HG03575 (cell line): ENCODE data around the gene OR1F1.
"Not testable (repeated sequence)": the region's sequence is repeated elsewhere in the genome, so short reads cannot be mapped to it uniquely, and the experiment has no call there.

ENCODE experiments used
- ATAC-seq: cut with Tn5 transposase; IDR thresholded peaks from one replicate; pipeline ENCODE4 v1.9.1; 2021; ENCODE audit not compliant: unreplicated experiment, insufficient number of reproducible peaks, low FRiP score; ENCODE audit errors: extremely low read depth

OR1F1 gene

GRCh38 chr16:3149630-3150345, 38.2 kb upstream of the OR1F1 start:
- ATAC-seq: no peak

- no peak for ATAC-seq
Measured at GRCh38 chr16:3150346-3151218, 37.4 kb upstream of the OR1F1 start.

GRCh38 chr16:3152027-3152276, 36.1 kb upstream of the OR1F1 start:
- no peak for ATAC-seq

- ATAC-seq: no peak
Measured at GRCh38 chr16:3152277-3152990, 35.6 kb upstream of the OR1F1 start.

GRCh38 chr16:3152991-3153368, 35.0 kb upstream of the OR1F1 start:
- ATAC-seq: no peak

- no peak for ATAC-seq
Measured at GRCh38 chr16:3155181-3155580, 32.8 kb upstream of the OR1F1 start.

GRCh38 chr16:3155972-3156371, 32.0 kb upstream of the OR1F1 start:
- ATAC-seq: no peak

GRCh38 chr16:3157229-3158025, 30.6 kb upstream of the OR1F1 start:
- ATAC-seq: no peak

GRCh38 chr16:3158026-3158509, 29.9 kb upstream of the OR1F1 start:
- ATAC-seq: no peak

GRCh38 chr16:3158510-3159314, 29.3 kb upstream of the OR1F1 start:
- ATAC-seq: no peak

- no peak for ATAC-seq
Measured at GRCh38 chr16:3161235-3162018, 26.6 kb upstream of the OR1F1 start.

- no peak for ATAC-seq
Measured at GRCh38 chr16:3164121-3164991, 23.6 kb upstream of the OR1F1 start.

GRCh38 chr16:3165111-3165822, 22.7 kb upstream of the OR1F1 start:
- ATAC-seq: no peak

GRCh38 chr16:3166505-3166886, 21.5 kb upstream of the OR1F1 start:
- ATAC-seq: no peak

- ATAC-seq: not testable (repeated sequence)
Measured at GRCh38 chr16:3168729-3169128, 19.3 kb upstream of the OR1F1 start.

- ATAC-seq: no peak
Measured at GRCh38 chr16:3170440-3171180, 17.4 kb upstream of the OR1F1 start.
